Cardiac muscle cell (in vitro differentiated cells and primary cell): ENCODE measurements around the gene P2RY4. TPM values are rescaled to one million over a fixed set of nuclear protein-coding genes. Genes with fewer than 3 reads are reported as not detected.
A peak's percentile ranks its signal among the peaks of the same experiment; 100 is the strongest.

Experiments
- DNase-seq, 2 donors: peaks; one replicate each; pipeline versions ENCODE4 v3.0.0 to v3.0.0-alpha.2; 2010 to 2017; ENCODE audit warnings: low read depth in 1 of 2, low spot score in 1 of 2
- H3K27ac ChIP-seq: fragments of 200-600 bp; sonication (generic); 2 replicates; pipeline ENCODE4 v1.5.1; 2016
- H3K27me3 ChIP-seq: fragments of 200-600 bp; sonication (generic); 2 replicates; pipeline ENCODE4 v1.6.0; 2016; ENCODE audit warnings: control low read depth
- H3K36me3 ChIP-seq: fragments of 200-600 bp; sonication (generic); 2 replicates; pipeline ENCODE4 v1.5.1; 2016; ENCODE audit warnings: control low read depth
- H3K4me1 ChIP-seq: fragments of 200-600 bp; sonication (generic); 2 replicates; pipeline ENCODE4 v1.8.1; 2017; ENCODE audit warnings: low read depth, mild to moderate bottlenecking, mixed run types
- H3K4me3 ChIP-seq: fragments of 200-600 bp; sonication (generic); 2 replicates; pipeline ENCODE4 v1.5.1; 2016; ENCODE audit warnings: mild to moderate bottlenecking
- H3K9me3 ChIP-seq: fragments of 200-600 bp; sonication (generic); 2 replicates; pipeline ENCODE4 v1.5.1; 2017; ENCODE audit warnings: low read depth, mild to moderate bottlenecking, control low read depth
- CTCF ChIP-seq: IDR thresholded peaks from 2 replicates; pipeline ENCODE4 v1.5.1; 2012; ENCODE audit warnings: low read depth, mild to moderate bottlenecking, low read length
- polyA plus RNA-seq: library from polyadenylated mRNA; unstranded; fragments of >200 nt; fragmentation: Nextera tagmentation; extraction: Ambion mirVana; gene quantifications from 2 replicates; pipeline ENCODE4 v1.2.1, GENCODE V29; 2016
- total RNA-seq: library from RNA; depleted of rRNA; stranded (reverse); fragments of >200 nt; gene quantifications from 2 replicates; pipeline ENCODE4 v1.2.3, GENCODE V29; 2016

The P2RY4 gene
- total and polyA plus RNA-seq, 2 experiments from 2014 or later = 0.09 TPM; not detected in 1

DNA sequence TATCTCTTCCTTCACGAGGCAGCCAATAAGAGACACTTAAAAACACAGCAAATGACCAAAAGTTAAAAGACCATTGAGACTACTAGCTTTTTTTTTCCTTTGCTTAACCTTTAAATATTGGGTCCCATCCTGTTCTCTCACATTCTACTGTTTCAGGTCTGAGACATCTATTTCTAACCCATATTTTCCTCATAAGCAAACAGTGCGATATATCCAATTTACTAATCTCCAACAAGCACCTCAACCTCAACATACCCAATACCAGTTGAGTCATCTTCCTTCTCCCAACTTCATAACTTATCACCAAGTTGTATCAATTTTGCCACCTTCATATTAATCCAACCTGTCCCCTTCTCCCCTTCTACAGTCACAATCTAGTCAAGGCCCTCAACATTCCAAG is 18.5 kb downstream of the P2RY4 start:
- Histone ChIP-seq H3K9me3 (no peaks in the 10 kb centered on the region), H3K27me3 (no peaks in the 10 kb centered on the region), H3K4me1 (no peaks in the 10 kb centered on the region), H3K4me3 (no peak overlapping the region), H3K36me3 (no peaks in the 10 kb centered on the region), H3K27ac (no peak overlapping the region)
- no peak for TF ChIP-seq CTCF
- DNase-seq = no peak

- Histone ChIP-seq H3K27ac (no peak overlapping the region), H3K27me3 (no peaks in the 10 kb centered on the region), H3K4me3 (no peak overlapping the region), H3K4me1 (no peaks in the 10 kb centered on the region), H3K36me3 (no peaks in the 10 kb centered on the region), H3K9me3 (no peaks in the 10 kb centered on the region)
- no peak for DNase-seq
- TF ChIP-seq CTCF = no peak
Observed at GRCh38 chrX:70240751-70241150, 19.3 kb downstream of the P2RY4 start.

DNA sequence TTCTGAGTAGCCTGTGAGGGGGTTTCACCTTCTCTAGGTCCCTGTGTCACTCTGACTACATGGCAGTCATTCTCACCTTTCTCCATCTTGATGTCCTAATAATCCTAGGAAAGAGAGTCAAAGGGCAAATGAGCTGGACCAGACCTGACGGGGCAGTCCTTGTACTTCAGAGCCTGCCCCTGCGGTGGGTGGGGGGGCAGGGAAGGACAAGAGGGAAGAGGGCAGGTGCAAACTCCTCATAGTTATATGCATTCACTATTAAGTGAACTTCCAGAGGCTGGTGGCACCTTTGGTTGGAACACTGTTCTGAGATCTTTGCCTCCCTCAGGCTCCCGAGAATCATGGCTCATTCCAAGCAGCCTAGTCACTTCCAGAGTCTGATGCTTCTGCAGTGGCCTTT is 25.6 kb downstream of the P2RY4 start, which contains the start of gene AWAT1:
Gene AWAT1, plus strand, starts transcription at position 301 of the 400 bp plus-strand sequence. Its CDS starts 41 bp downstream, at position 342.
- no peak for TF ChIP-seq CTCF
- Histone ChIP-seq H3K4me3 (no peak within 1 kb of the TSS), H3K9me3 (no peaks in the 10 kb centered on the region), H3K36me3 (no peaks in the 10 kb centered on the region), H3K27me3 (no peaks in the 10 kb centered on the region), H3K27ac (no peak within 1 kb of the TSS), H3K4me1 (no peaks in the 10 kb centered on the region)
- no peak for DNase-seq

GRCh38 chrX:70231666-70232065 is 28.3 kb downstream of the P2RY4 start:
- no peaks in the 10 kb centered on the region for H3K9me3 ChIP-seq
- peak; percentile 0 to 70 for DNase-seq
- no peak for TF ChIP-seq CTCF
- no peak overlapping the region for H3K4me3 ChIP-seq
- H3K36me3 ChIP-seq = no peaks in the 10 kb centered on the region
- no peaks in the 10 kb centered on the region for H3K4me1 ChIP-seq
- no peak overlapping the region for H3K27ac ChIP-seq
- no peaks in the 10 kb centered on the region for H3K27me3 ChIP-seq

GRCh38 chrX:70226687-70227086 is 33.3 kb downstream of the P2RY4 start:
- Histone ChIP-seq H3K27ac (no peak overlapping the region), H3K9me3 (no peaks in the 10 kb centered on the region), H3K4me3 (no peak overlapping the region), H3K27me3 (no peaks in the 10 kb centered on the region), H3K36me3 (no peaks in the 10 kb centered on the region), H3K4me1 (no peaks in the 10 kb centered on the region)
- no peak for TF ChIP-seq CTCF
- no peak for DNase-seq

GRCh38 chrX:70226048-70226447 is 34.0 kb downstream of the P2RY4 start:
- no peaks in the 10 kb centered on the region for H3K27me3 ChIP-seq
- no peaks in the 10 kb centered on the region for H3K36me3 ChIP-seq
- TF ChIP-seq CTCF = no peak
- H3K9me3 ChIP-seq = no peaks in the 10 kb centered on the region
- no peak for DNase-seq
- no peaks in the 10 kb centered on the region for H3K4me1 ChIP-seq
- H3K27ac ChIP-seq = no peak overlapping the region
- no peak overlapping the region for H3K4me3 ChIP-seq
